Brain microvascular endothelial cell (primary cell): Measurements from ENCODE around the gene SLC26A9.

Experiments
- DNase-seq: peaks from one replicate; pipeline ENCODE4 v3.0.0-alpha.2; 2020
- H3K27ac ChIP-seq: fragments of 250-450 bp; sonication (Bioruptor Pico); 2 replicates; pipeline ENCODE4 v1.5.1; 2020; ENCODE audit warnings: mild to moderate bottlenecking, moderate library complexity
- H3K27me3 ChIP-seq: fragments of 250-450 bp; sonication (Bioruptor Pico); replicated peaks from 2 replicates; pipeline ENCODE4 v1.5.1; 2020; ENCODE audit warnings: mild to moderate bottlenecking
- H3K36me3 ChIP-seq: fragments of 250-450 bp; sonication (Bioruptor Pico); replicated peaks from 2 replicates; pipeline ENCODE4 v1.5.1; 2020; ENCODE audit warnings: mild to moderate bottlenecking
- H3K4me3 ChIP-seq: 2 replicates; pipeline ENCODE4 v1.5.1; 2011; ENCODE audit warnings: low read depth, mild to moderate bottlenecking, control low read depth, low read length, moderate library complexity
- in situ Hi-C: cut with HindIII; loops from 2 replicates; pipeline ENCODE4 v1.10.0; 2017; ENCODE audit warnings: low sequenced_read_pairs, low pct_ligation_motif_present
- TF ChIP-seq, protein P1 (sequence below): IDR thresholded peaks from 2 replicates; pipeline ENCODE4 v1.5.1; 2011; ENCODE audit warnings: low read depth, mild to moderate bottlenecking, moderate library complexity, low read length, control low read depth, inconsistent platforms; ENCODE audit errors: missing control alignments

SLC26A9 gene, protein sequence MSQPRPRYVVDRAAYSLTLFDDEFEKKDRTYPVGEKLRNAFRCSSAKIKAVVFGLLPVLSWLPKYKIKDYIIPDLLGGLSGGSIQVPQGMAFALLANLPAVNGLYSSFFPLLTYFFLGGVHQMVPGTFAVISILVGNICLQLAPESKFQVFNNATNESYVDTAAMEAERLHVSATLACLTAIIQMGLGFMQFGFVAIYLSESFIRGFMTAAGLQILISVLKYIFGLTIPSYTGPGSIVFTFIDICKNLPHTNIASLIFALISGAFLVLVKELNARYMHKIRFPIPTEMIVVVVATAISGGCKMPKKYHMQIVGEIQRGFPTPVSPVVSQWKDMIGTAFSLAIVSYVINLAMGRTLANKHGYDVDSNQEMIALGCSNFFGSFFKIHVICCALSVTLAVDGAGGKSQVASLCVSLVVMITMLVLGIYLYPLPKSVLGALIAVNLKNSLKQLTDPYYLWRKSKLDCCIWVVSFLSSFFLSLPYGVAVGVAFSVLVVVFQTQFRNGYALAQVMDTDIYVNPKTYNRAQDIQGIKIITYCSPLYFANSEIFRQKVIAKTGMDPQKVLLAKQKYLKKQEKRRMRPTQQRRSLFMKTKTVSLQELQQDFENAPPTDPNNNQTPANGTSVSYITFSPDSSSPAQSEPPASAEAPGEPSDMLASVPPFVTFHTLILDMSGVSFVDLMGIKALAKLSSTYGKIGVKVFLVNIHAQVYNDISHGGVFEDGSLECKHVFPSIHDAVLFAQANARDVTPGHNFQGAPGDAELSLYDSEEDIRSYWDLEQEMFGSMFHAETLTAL

GRCh38 chr1:205943245-205943644 is at the start of gene SLC26A9:
Gene SLC26A9 (minus strand): TSS chr1:205943456. CDS start chr1:205935820, 7,636 bp downstream.
- Histone ChIP-seq H3K36me3 (no peaks in the 10 kb centered on the region), H3K27me3 (peaks cover 23% of the 10 kb centered on the region)

GRCh38 chr1:205992218-205992882 is 49.1 kb upstream of the SLC26A9 start:
- in situ Hi-C loops: loop anchor here (25.0 kb wide), 1 partner anchor 120 kb away; the partner anchor contains the start of gene AVPR1B

More at GRCh38 chr1:205943245-205943644, at the start of gene SLC26A9:
- in situ Hi-C loops: no loop called here
- H3K4me3 ChIP-seq: no peak within 1 kb of the TSS
- DNase-seq: no peak
- no peak within 1 kb of the TSS for H3K27ac ChIP-seq
- TF ChIP-seq, protein P1, sequence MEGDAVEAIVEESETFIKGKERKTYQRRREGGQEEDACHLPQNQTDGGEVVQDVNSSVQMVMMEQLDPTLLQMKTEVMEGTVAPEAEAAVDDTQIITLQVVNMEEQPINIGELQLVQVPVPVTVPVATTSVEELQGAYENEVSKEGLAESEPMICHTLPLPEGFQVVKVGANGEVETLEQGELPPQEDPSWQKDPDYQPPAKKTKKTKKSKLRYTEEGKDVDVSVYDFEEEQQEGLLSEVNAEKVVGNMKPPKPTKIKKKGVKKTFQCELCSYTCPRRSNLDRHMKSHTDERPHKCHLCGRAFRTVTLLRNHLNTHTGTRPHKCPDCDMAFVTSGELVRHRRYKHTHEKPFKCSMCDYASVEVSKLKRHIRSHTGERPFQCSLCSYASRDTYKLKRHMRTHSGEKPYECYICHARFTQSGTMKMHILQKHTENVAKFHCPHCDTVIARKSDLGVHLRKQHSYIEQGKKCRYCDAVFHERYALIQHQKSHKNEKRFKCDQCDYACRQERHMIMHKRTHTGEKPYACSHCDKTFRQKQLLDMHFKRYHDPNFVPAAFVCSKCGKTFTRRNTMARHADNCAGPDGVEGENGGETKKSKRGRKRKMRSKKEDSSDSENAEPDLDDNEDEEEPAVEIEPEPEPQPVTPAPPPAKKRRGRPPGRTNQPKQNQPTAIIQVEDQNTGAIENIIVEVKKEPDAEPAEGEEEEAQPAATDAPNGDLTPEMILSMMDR: no peak

GRCh38 chr1:205991237-205991636 is 48.0 kb upstream of the SLC26A9 start:
- TF ChIP-seq, protein P1: no peak
- H3K4me3 ChIP-seq: no peak overlapping the region
- no peaks in the 10 kb centered on the region for H3K27me3 ChIP-seq
- H3K27ac ChIP-seq: no peak overlapping the region
- H3K36me3 ChIP-seq: no peaks in the 10 kb centered on the region
- in situ Hi-C loops: loop anchor here (25.0 kb wide), 1 partner anchor 121 kb away; the partner anchor contains the start of gene AVPR1B
- no peak for DNase-seq

More at GRCh38 chr1:205992218-205992882, 49.1 kb upstream of the SLC26A9 start:
- TF ChIP-seq, protein P1: no peak
- H3K4me3 ChIP-seq: no peak overlapping the region
- no peak for DNase-seq
- no peaks in the 10 kb centered on the region for H3K27me3 ChIP-seq
- no peak overlapping the region for H3K27ac ChIP-seq
- H3K36me3 ChIP-seq: no peaks in the 10 kb centered on the region

DNA sequence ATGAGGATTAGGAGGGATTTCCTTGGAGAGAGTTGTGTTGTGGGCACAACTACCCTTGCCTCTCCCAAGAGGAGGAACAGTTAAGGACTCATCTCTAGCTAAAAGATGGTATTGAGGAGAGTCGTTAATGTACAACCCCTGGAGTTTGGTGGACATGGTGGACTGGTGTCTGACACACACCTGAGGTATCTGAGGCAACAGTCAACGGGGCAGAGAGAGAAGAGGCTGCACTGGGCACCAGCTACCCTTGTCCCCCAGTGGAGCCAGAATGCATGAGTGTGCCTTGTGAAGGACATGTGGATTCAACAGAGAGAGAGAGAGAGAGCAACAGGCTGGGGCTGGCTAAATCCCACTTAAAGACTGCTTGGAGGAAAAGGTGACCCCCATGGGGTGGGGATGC is 47.0 kb upstream of the SLC26A9 start:
- TF ChIP-seq, protein P1: no peak
- Histone ChIP-seq H3K4me3 (no peak overlapping the region), H3K27ac (no peak overlapping the region), H3K27me3 (no peaks in the 10 kb centered on the region), H3K36me3 (no peaks in the 10 kb centered on the region)
- no peak for DNase-seq
- in situ Hi-C loops: loop anchor here (25.0 kb wide), 1 partner anchor 122 kb away; the partner anchor contains the start of gene AVPR1B

DNA sequence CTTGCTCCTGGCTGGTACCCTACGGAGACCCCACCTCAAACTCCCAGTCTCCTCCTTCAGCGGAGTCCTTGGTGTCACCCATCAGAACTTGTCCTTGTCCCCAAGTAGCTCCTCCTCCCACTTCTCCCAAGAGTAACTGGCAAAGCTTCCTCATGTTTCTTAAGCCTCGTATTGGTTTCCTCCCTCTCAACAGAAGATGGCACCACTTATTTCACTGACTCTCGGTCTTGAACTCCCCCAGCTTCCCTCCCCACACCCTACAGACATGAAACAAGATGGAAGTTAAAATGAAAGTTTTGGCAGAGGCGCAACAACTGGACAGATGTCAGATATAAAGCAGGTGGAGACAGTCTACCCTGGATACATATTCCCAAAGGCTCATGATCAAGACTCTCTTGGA is 46.5 kb upstream of the SLC26A9 start:
- DNase-seq: no peak
- in situ Hi-C loops: loop anchor here (25.0 kb wide), 1 partner anchor 123 kb away; the partner anchor contains the start of gene AVPR1B
- H3K4me3 ChIP-seq: no peak overlapping the region
- no peak overlapping the region for H3K27ac ChIP-seq
- H3K36me3 ChIP-seq: no peaks in the 10 kb centered on the region
- no peaks in the 10 kb centered on the region for H3K27me3 ChIP-seq
- TF ChIP-seq, protein P1: no peak
